ENCODE data around the gene CTNND2. TPM values are rescaled to one million over a fixed set of nuclear protein-coding genes. Genes with fewer than 3 reads are reported as not detected.
A peak's percentile ranks its signal among the peaks of the same experiment; 100 is the strongest.

The CTNND2 gene
- polyA plus RNA-seq, 1 donor from 2014 or later, result not detected

GRCh38 chr5:11311272-11311671 lies 593.0 kb downstream of the CTNND2 start:
- no peaks in the 10 kb centered on the region for H3K27me3 Mint-ChIP-seq
- H3K9me3 Mint-ChIP-seq, result peaks cover 0 to 2% (median 0%) of the 10 kb centered on the region in 3 donors
- no peaks in the 10 kb centered on the region for H3K36me3 Mint-ChIP-seq
- no peak overlapping the region for H3K27ac Mint-ChIP-seq
- no peak overlapping the region for H3K4me3 Mint-ChIP-seq
- H3K4me1 Mint-ChIP-seq, result no peaks in the 10 kb centered on the region

- H3K4me3 Mint-ChIP-seq, result no peak overlapping the region
- no peaks in the 10 kb centered on the region for H3K36me3 Mint-ChIP-seq
- peaks cover 0 to 2% (median 0%) of the 10 kb centered on the region in 3 donors for H3K9me3 Mint-ChIP-seq
- no peaks in the 10 kb centered on the region for H3K4me1 Mint-ChIP-seq
- no peak overlapping the region for H3K27ac Mint-ChIP-seq
- no peaks in the 10 kb centered on the region for H3K27me3 Mint-ChIP-seq
Measured at GRCh38 chr5:11310158-11310557, 594.1 kb downstream of the CTNND2 start.

- Mint-ChIP-seq H3K9me3 (no peaks in the 10 kb centered on the region), H3K4me1 (no peaks in the 10 kb centered on the region), H3K4me3 (no peak overlapping the region), H3K27me3 (peaks cover 1% of the 10 kb centered on the region), H3K27ac (no peak overlapping the region), H3K36me3 (no peaks in the 10 kb centered on the region)
Measured at GRCh38 chr5:11306365-11306764, 597.9 kb downstream of the CTNND2 start.

GRCh38 chr5:11305245-11305644 lies 599.0 kb downstream of the CTNND2 start:
- no peak overlapping the region for H3K4me3 Mint-ChIP-seq
- H3K4me1 Mint-ChIP-seq, result no peaks in the 10 kb centered on the region
- no peaks in the 10 kb centered on the region for H3K9me3 Mint-ChIP-seq
- no peak overlapping the region for H3K27ac Mint-ChIP-seq
- H3K27me3 Mint-ChIP-seq, result peaks cover 1% of the 10 kb centered on the region
- H3K36me3 Mint-ChIP-seq, result no peaks in the 10 kb centered on the region

GRCh38 chr5:11304641-11305040 lies 599.6 kb downstream of the CTNND2 start:
- H3K36me3 Mint-ChIP-seq, result no peaks in the 10 kb centered on the region

GRCh38 chr5:11302663-11303062 lies 601.6 kb downstream of the CTNND2 start:
- Mint-ChIP-seq H3K36me3 (no peaks in the 10 kb centered on the region), H3K4me1 (no peaks in the 10 kb centered on the region), H3K4me3 (no peak overlapping the region), H3K27ac (no peak overlapping the region), H3K27me3 (peaks cover 1% of the 10 kb centered on the region), H3K9me3 (no peaks in the 10 kb centered on the region)

More at GRCh38 chr5:11304641-11305040, 599.6 kb downstream of the CTNND2 start:
- Mint-ChIP-seq H3K27me3 (peaks cover 1% of the 10 kb centered on the region), H3K9me3 (no peaks in the 10 kb centered on the region), H3K4me3 (peak overlapping the region in 1 of 4 donors; percentile 18), H3K4me1 (no peaks in the 10 kb centered on the region), H3K27ac (no peak overlapping the region)

- Mint-ChIP-seq H3K4me3 (no peak overlapping the region), H3K27me3 (peaks cover 1% of the 10 kb centered on the region), H3K4me1 (no peaks in the 10 kb centered on the region), H3K36me3 (no peaks in the 10 kb centered on the region), H3K27ac (peak overlapping the region in 1 of 3 donors; percentile 24), H3K9me3 (peaks cover 0 to 2% (median 0%) of the 10 kb centered on the region in 3 donors)
Measured at GRCh38 chr5:11301171-11301570, 603.1 kb downstream of the CTNND2 start.

GRCh38 chr5:11300736-11301135 lies 603.5 kb downstream of the CTNND2 start:
- Mint-ChIP-seq H3K27ac (peak overlapping the region in 2 of 3 donors; percentile 24 to 30), H3K36me3 (no peaks in the 10 kb centered on the region), H3K27me3 (peaks cover 1% of the 10 kb centered on the region), H3K4me1 (no peaks in the 10 kb centered on the region), H3K9me3 (peaks cover 0 to 2% (median 0%) of the 10 kb centered on the region in 3 donors), H3K4me3 (no peak overlapping the region)

GRCh38 chr5:11298877-11299276 lies 605.4 kb downstream of the CTNND2 start:
- H3K4me1 Mint-ChIP-seq, result no peaks in the 10 kb centered on the region
- peaks cover 1% of the 10 kb centered on the region for H3K27me3 Mint-ChIP-seq
- H3K27ac Mint-ChIP-seq, result no peak overlapping the region
- H3K9me3 Mint-ChIP-seq, result peaks cover 0 to 2% (median 0%) of the 10 kb centered on the region in 3 donors
- no peak overlapping the region for H3K4me3 Mint-ChIP-seq
- H3K36me3 Mint-ChIP-seq, result no peaks in the 10 kb centered on the region

GRCh38 chr5:11293523-11293922 lies 610.7 kb downstream of the CTNND2 start:
- Mint-ChIP-seq H3K4me3 (no peak overlapping the region), H3K4me1 (no peaks in the 10 kb centered on the region), H3K27ac (no peak overlapping the region), H3K9me3 (peaks cover 0 to 4% (median 0%) of the 10 kb centered on the region in 3 donors), H3K27me3 (peaks cover 3% of the 10 kb centered on the region), H3K36me3 (no peaks in the 10 kb centered on the region)

- no peak overlapping the region for H3K27ac Mint-ChIP-seq
- H3K4me1 Mint-ChIP-seq, result no peaks in the 10 kb centered on the region
- H3K36me3 Mint-ChIP-seq, result no peaks in the 10 kb centered on the region
Measured at GRCh38 chr5:11292648-11293356, 611.4 kb downstream of the CTNND2 start.

GRCh38 chr5:11289733-11290132 lies 614.5 kb downstream of the CTNND2 start:
- Mint-ChIP-seq H3K4me1 (no peaks in the 10 kb centered on the region), H3K27ac (no peak overlapping the region), H3K27me3 (peaks cover 3% of the 10 kb centered on the region), H3K4me3 (no peak overlapping the region), H3K9me3 (peaks cover 0 to 6% (median 0%) of the 10 kb centered on the region in 3 donors), H3K36me3 (no peaks in the 10 kb centered on the region)

More at GRCh38 chr5:11292648-11293356, 611.4 kb downstream of the CTNND2 start:
- Mint-ChIP-seq H3K27me3 (peaks cover 3% of the 10 kb centered on the region), H3K9me3 (peaks cover 0 to 4% (median 0%) of the 10 kb centered on the region in 3 donors), H3K4me3 (no peak overlapping the region)

GRCh38 chr5:11289208-11289607 lies 615.0 kb downstream of the CTNND2 start:
- peaks cover 0 to 6% (median 0%) of the 10 kb centered on the region in 3 donors for H3K9me3 Mint-ChIP-seq
- H3K4me3 Mint-ChIP-seq, result no peak overlapping the region
- no peak overlapping the region for H3K27ac Mint-ChIP-seq
- no peaks in the 10 kb centered on the region for H3K36me3 Mint-ChIP-seq
- H3K4me1 Mint-ChIP-seq, result no peaks in the 10 kb centered on the region
- H3K27me3 Mint-ChIP-seq, result peaks cover 3% of the 10 kb centered on the region

- Mint-ChIP-seq H3K4me1 (no peaks in the 10 kb centered on the region), H3K36me3 (no peaks in the 10 kb centered on the region), H3K9me3 (peaks cover 0 to 3% (median 0%) of the 10 kb centered on the region in 3 donors), H3K27ac (no peak overlapping the region), H3K4me3 (no peak overlapping the region), H3K27me3 (no peaks in the 10 kb centered on the region)
Measured at GRCh38 chr5:11281842-11282241, 622.4 kb downstream of the CTNND2 start.

- no peak overlapping the region for H3K27ac Mint-ChIP-seq
- no peaks in the 10 kb centered on the region for H3K36me3 Mint-ChIP-seq
- H3K4me1 Mint-ChIP-seq, result no peaks in the 10 kb centered on the region
- no peak overlapping the region for H3K4me3 Mint-ChIP-seq
- H3K9me3 Mint-ChIP-seq, result no peaks in the 10 kb centered on the region
- H3K27me3 Mint-ChIP-seq, result no peaks in the 10 kb centered on the region
Measured at GRCh38 chr5:11277323-11277722, 626.9 kb downstream of the CTNND2 start.
